Chondrocyte (in vitro differentiated cells): ENCODE data around the gene MTFR1L. TPM values are rescaled to one million over a fixed set of nuclear protein-coding genes. Genes with fewer than 3 reads are reported as not detected.

Experiments used
- DNase-seq: peaks from one replicate; pipeline ENCODE4 v3.0.0; 2021; ENCODE audit warnings: mixed read lengths, low spot score
- H3K27ac Mint-ChIP-seq: one replicate; pipeline ENCODE4 v1.8.0; 2021; ENCODE audit warnings: mild to moderate bottlenecking, moderate library complexity, mixed read lengths; ENCODE audit not compliant: unreplicated experiment
- H3K27me3 Mint-ChIP-seq: 2 replicates; pipeline ENCODE4 v1.8.0; 2021; ENCODE audit warnings: low read depth, mixed read lengths
- H3K36me3 Mint-ChIP-seq: 2 replicates; pipeline ENCODE4 v1.8.0; 2021; ENCODE audit warnings: low read depth, mixed read lengths
- H3K4me1 Mint-ChIP-seq: 2 replicates; pipeline ENCODE4 v1.8.0; 2021; ENCODE audit warnings: low read depth, mild to moderate bottlenecking, mixed read lengths
- H3K4me3 Mint-ChIP-seq: one replicate; pipeline ENCODE4 v1.8.0; 2021; ENCODE audit warnings: mild to moderate bottlenecking, moderate library complexity, mixed read lengths; ENCODE audit not compliant: unreplicated experiment
- H3K9me3 Mint-ChIP-seq: 2 replicates; pipeline ENCODE4 v1.8.0; 2021; ENCODE audit warnings: low read depth, mixed read lengths
- total RNA-seq: library from RNA; stranded (reverse); gene quantifications from 3 replicates; pipeline ENCODE4 v1.2.1, GENCODE V29; 2021
- TF ChIP-seq, protein P1 (sequence below): fragments of 200-600 bp; sonication (generic); IDR thresholded peaks from 2 replicates; pipeline ENCODE4 v1.5.0; 2021; ENCODE audit warnings: antibody characterized with exemption, mild to moderate bottlenecking, moderate library complexity

The MTFR1L gene
- total RNA-seq, 1 donor from 2014 or later, result 51.2 TPM

DNA sequence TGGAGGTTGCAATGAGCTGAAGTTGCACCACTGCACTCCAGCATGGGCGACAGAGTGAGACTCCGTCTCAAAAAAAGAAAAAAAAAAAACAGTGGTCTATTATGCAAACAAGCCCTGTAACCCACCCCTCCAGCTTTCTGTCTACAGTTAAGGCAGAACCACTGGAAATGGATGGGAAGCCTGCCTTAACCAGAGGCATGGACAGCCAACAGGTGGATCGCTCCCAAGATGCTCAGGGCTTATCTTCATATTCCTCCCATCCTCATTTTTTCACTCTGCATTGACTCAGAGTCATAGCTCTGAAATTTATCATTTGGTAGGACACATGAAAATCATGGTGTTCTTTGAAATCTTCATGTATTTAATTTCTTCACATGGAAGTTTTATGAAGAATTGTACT lies 8.7 kb downstream of the MTFR1L start:
- Mint-ChIP-seq H3K36me3 (peaks cover 33% of the 10 kb centered on the region), H3K9me3 (no peaks in the 10 kb centered on the region), H3K27ac (no peak overlapping the region), H3K27me3 (no peaks in the 10 kb centered on the region), H3K4me3 (no peak overlapping the region), H3K4me1 (no peaks in the 10 kb centered on the region)
- DNase-seq, result no peak
- TF ChIP-seq, protein P1, sequence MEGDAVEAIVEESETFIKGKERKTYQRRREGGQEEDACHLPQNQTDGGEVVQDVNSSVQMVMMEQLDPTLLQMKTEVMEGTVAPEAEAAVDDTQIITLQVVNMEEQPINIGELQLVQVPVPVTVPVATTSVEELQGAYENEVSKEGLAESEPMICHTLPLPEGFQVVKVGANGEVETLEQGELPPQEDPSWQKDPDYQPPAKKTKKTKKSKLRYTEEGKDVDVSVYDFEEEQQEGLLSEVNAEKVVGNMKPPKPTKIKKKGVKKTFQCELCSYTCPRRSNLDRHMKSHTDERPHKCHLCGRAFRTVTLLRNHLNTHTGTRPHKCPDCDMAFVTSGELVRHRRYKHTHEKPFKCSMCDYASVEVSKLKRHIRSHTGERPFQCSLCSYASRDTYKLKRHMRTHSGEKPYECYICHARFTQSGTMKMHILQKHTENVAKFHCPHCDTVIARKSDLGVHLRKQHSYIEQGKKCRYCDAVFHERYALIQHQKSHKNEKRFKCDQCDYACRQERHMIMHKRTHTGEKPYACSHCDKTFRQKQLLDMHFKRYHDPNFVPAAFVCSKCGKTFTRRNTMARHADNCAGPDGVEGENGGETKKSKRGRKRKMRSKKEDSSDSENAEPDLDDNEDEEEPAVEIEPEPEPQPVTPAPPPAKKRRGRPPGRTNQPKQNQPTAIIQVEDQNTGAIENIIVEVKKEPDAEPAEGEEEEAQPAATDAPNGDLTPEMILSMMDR, result no peak

DNA sequence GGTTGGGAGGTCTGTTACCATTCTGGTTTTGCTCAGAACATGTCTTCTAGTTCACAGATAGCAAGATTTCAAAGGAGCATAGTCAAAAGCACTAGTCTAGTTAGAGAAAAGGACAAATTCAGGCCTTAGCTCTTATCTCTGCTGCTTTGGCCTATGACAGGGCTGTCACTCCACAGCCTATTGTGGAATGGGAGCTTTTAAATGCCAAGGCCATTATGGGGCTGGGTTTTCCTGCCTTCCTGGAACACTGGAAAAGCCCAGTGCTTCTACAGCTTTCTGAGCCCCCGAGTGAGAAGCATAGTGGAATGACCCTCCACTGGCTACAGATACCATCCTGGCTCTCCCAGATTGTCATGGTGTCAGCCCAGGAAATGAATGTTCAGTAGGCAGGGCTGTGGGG lies 9.3 kb downstream of the MTFR1L start:
- no peaks in the 10 kb centered on the region for H3K9me3 Mint-ChIP-seq
- no peaks in the 10 kb centered on the region for H3K27me3 Mint-ChIP-seq
- H3K27ac Mint-ChIP-seq, result no peak overlapping the region
- H3K4me3 Mint-ChIP-seq, result no peak overlapping the region
- DNase-seq, result no peak
- TF ChIP-seq, protein P1, result no peak
- H3K4me1 Mint-ChIP-seq, result no peaks in the 10 kb centered on the region
- H3K36me3 Mint-ChIP-seq, result peaks cover 33% of the 10 kb centered on the region

DNA sequence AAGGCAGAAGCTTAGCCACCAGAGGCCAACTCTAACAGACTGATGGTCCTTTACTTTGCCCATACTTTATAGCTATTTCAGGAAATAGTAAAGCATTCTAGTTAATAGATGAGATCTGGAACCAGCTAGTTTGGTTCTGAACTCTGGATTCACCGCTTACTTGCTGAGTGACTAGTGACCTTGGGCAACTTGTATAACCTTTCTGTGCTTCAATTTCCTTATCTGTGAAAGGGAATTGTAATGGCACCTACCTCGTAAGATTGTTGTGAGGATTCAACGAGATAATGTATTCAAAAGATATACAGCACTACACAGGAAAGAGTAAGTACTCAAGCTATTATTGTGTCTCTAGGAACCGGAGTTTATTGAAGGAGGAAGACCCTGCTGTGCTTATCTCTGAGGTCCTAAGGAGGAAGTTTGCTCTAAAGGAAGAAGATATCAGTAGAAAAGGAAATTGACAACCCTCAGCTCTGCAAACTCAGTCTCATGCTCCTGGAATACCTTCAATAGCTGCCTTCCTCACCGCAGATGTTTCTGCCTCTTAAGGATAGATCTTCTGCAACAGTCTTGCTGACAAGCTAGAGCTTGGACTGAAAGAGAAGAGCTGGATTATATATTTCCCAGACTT lies 11.9 kb downstream of the MTFR1L start:
- no peak overlapping the region for H3K4me3 Mint-ChIP-seq
- no peak overlapping the region for H3K27ac Mint-ChIP-seq
- TF ChIP-seq, protein P1, result no peak
- H3K4me1 Mint-ChIP-seq, result peaks cover 20% of the 10 kb centered on the region
- no peaks in the 10 kb centered on the region for H3K9me3 Mint-ChIP-seq
- DNase-seq, result no peak
- no peaks in the 10 kb centered on the region for H3K27me3 Mint-ChIP-seq
- H3K36me3 Mint-ChIP-seq, result peaks cover 32% of the 10 kb centered on the region

DNA sequence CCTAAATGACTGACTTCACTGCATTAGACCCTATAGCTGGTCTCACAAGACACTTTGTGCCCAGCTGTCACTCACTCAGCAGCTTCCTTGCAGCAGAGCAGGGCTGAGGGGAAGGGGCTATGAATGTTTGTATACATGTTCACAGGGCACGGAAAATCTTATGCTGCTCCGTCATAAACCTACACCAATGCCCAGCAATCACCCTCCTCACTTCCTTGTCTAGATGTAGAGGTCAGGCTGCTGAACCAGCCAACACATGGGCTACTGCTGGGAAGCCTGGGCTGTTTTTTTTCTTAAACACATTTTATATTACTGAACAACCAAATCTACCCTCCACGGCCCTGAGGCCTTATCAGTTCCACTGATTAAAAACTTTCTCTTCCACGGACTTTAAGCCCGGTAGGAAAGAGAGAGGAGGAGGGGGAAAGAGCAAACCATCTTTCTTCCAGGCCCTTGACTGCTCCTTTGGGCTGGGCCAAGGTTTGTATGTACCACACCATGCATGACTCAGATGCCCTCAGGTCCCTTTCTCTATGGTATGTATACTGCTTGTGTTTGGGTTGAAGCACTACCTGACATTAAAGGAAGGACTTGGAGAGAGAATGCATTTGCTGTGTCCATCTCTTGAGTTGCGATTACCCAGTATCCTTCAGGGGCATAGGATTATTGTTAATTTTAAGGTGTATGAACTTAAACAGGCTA lies 12.7 kb downstream of the MTFR1L start:
- H3K4me1 Mint-ChIP-seq, result peaks cover 27% of the 10 kb centered on the region
- H3K4me3 Mint-ChIP-seq, result no peak overlapping the region
- no peaks in the 10 kb centered on the region for H3K9me3 Mint-ChIP-seq
- TF ChIP-seq, protein P1, result no peak
- no peaks in the 10 kb centered on the region for H3K27me3 Mint-ChIP-seq
- H3K36me3 Mint-ChIP-seq, result peaks cover 31% of the 10 kb centered on the region
- DNase-seq, result no peak
- no peak overlapping the region for H3K27ac Mint-ChIP-seq

DNA sequence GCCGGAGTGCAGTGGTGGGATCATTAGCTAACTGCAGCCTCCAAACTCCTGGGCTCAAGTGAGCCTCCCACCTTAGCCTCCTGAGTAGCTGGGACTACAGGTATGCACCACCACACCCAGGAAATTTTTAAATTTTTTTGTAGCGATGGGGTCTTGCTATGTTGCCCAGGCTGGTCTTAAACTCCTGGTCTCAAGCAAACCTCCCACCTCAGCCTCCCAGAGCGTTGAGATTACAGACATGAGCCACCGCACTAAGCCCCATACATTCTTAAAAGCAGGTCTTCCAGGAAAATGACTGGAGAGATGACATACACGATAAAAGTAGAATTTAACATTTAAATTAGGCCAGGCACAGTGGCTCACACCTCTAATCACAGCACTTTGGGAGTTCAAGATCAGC lies 13.4 kb downstream of the MTFR1L start:
- Mint-ChIP-seq H3K9me3 (no peaks in the 10 kb centered on the region), H3K27me3 (no peaks in the 10 kb centered on the region), H3K4me1 (peaks cover 27% of the 10 kb centered on the region), H3K4me3 (no peak overlapping the region), H3K36me3 (peaks cover 27% of the 10 kb centered on the region), H3K27ac (no peak overlapping the region)
- TF ChIP-seq, protein P1, result no peak
- DNase-seq, result no peak
